H9 (cell line): ENCODE measurements around the gene RGS8. TPM values are rescaled to one million over a fixed set of nuclear protein-coding genes. Genes with fewer than 3 reads are reported as not detected.

Experiments used
- DNase-seq: peaks from one replicate; pipeline ENCODE4 v3.0.0-alpha.2; 2017
- H2AFZ ChIP-seq: one replicate; pipeline ENCODE4 v1.6.1; 2013; ENCODE audit warnings: mild to moderate bottlenecking, low read length, control low read depth, moderate library complexity
- H2AK5ac ChIP-seq: 2 replicates; pipeline ENCODE4 v1.6.1; 2013; ENCODE audit warnings: low read length, control low read depth, mixed read lengths; ENCODE audit not compliant: insufficient read length
- H2BK120ac ChIP-seq: one replicate; pipeline ENCODE4 v1.6.1; 2013; ENCODE audit warnings: low read depth, mild to moderate bottlenecking, low read length, control low read depth, inconsistent platforms; ENCODE audit not compliant: poor library complexity, severe bottlenecking
- H2BK12ac ChIP-seq: 2 replicates; pipeline ENCODE4 v1.6.1; 2013; ENCODE audit warnings: low read length, control low read depth, mixed read lengths, low read depth; ENCODE audit not compliant: insufficient read length
- H2BK15ac ChIP-seq: 2 replicates; pipeline ENCODE4 v1.6.1; 2013; ENCODE audit warnings: low read depth, low read length, control low read depth
- H2BK20ac ChIP-seq: one replicate; pipeline ENCODE4 v1.6.1; 2013; ENCODE audit warnings: low read depth, mild to moderate bottlenecking, low read length, control low read depth, inconsistent platforms; ENCODE audit not compliant: poor library complexity, severe bottlenecking
- H2BK5ac ChIP-seq: 2 replicates; pipeline ENCODE4 v1.6.1; 2013; ENCODE audit warnings: low read length, control low read depth, mixed read lengths; ENCODE audit not compliant: insufficient read length
- H3K14ac ChIP-seq: 2 replicates; pipeline ENCODE4 v1.6.1; 2013; ENCODE audit warnings: low read length, control low read depth; ENCODE audit not compliant: insufficient read depth
- H3K18ac ChIP-seq: 2 replicates; pipeline ENCODE4 v1.6.1; 2013; ENCODE audit warnings: low read depth, mild to moderate bottlenecking, mixed read lengths, low read length, control low read depth; ENCODE audit not compliant: insufficient read length
- H3K23ac ChIP-seq: 2 replicates; pipeline ENCODE4 v1.6.1; 2013; ENCODE audit warnings: low read length, control low read depth, mixed read lengths, low read depth; ENCODE audit not compliant: insufficient read length
- H3K23me2 ChIP-seq: 2 replicates; pipeline ENCODE4 v1.6.1; 2013; ENCODE audit warnings: low read depth, mild to moderate bottlenecking, mixed read lengths, low read length, control low read depth; ENCODE audit not compliant: insufficient read length, poor library complexity, severe bottlenecking
- H3K27ac ChIP-seq: 2 replicates; pipeline ENCODE4 v1.5.1; 2013; ENCODE audit warnings: low read length, control low read depth, mixed read lengths, low read depth; ENCODE audit not compliant: insufficient read length
- H3K27me3 ChIP-seq: 2 replicates; pipeline ENCODE4 v1.6.1; 2013; ENCODE audit warnings: low read length, control low read depth, inconsistent platforms; ENCODE audit not compliant: insufficient read depth
- H3K4ac ChIP-seq: 2 replicates; pipeline ENCODE4 v1.6.1; 2013; ENCODE audit warnings: low read depth, mild to moderate bottlenecking, control low read depth, inconsistent platforms, low read length, moderate library complexity
- H3K4me1 ChIP-seq: 2 replicates; pipeline ENCODE4 v1.6.1; 2013; ENCODE audit warnings: low read length, control low read depth, inconsistent platforms; ENCODE audit not compliant: insufficient read depth
- H3K4me2 ChIP-seq: 2 replicates; pipeline ENCODE4 v1.6.1; 2013; ENCODE audit warnings: low read length, control low read depth, mixed read lengths; ENCODE audit not compliant: insufficient read length, insufficient read depth
- H3K56ac ChIP-seq: 2 replicates; pipeline ENCODE4 v1.6.1; 2013; ENCODE audit warnings: low read depth, mild to moderate bottlenecking, mixed read lengths, low read length, control low read depth; ENCODE audit not compliant: insufficient read length
- H3K79me1 ChIP-seq: 2 replicates; pipeline ENCODE4 v1.6.1; 2013; ENCODE audit warnings: low read depth, mild to moderate bottlenecking, moderate library complexity, low read length, control low read depth, inconsistent platforms; ENCODE audit not compliant: insufficient read depth, poor library complexity, severe bottlenecking
- H3K79me2 ChIP-seq: 2 replicates; pipeline ENCODE4 v1.6.1; 2013; ENCODE audit warnings: low read length, control low read depth, inconsistent platforms; ENCODE audit not compliant: insufficient read depth
- H3K9ac ChIP-seq: 2 replicates; pipeline ENCODE4 v1.6.1; 2013; ENCODE audit warnings: low read length, control low read depth, mixed read lengths; ENCODE audit not compliant: insufficient read length; ENCODE audit errors: extremely low read depth
- H3K9me3 ChIP-seq: one replicate; pipeline ENCODE4 v1.6.1; 2013; ENCODE audit warnings: low read depth, low read length, inconsistent platforms; ENCODE audit not compliant: control insufficient read depth
- H3T11ph ChIP-seq: one replicate; pipeline ENCODE4 v1.6.1; 2013; ENCODE audit warnings: mild to moderate bottlenecking, low read length, control low read depth, inconsistent platforms
- H4K20me1 ChIP-seq: one replicate; pipeline ENCODE4 v1.6.1; 2013; ENCODE audit not compliant: control insufficient read depth, insufficient read length, insufficient read depth
- H4K5ac ChIP-seq: 2 replicates; pipeline ENCODE4 v1.6.1; 2013; ENCODE audit warnings: low read depth, mild to moderate bottlenecking, mixed read lengths, low read length, control low read depth; ENCODE audit not compliant: insufficient read length
- H4K8ac ChIP-seq: replicated peaks from 2 replicates; pipeline ENCODE4 v1.6.1; 2013; ENCODE audit warnings: low read length, control low read depth, mixed read lengths, low read depth; ENCODE audit not compliant: insufficient read length
- H4K91ac ChIP-seq: 2 replicates; pipeline ENCODE4 v1.6.1; 2013; ENCODE audit warnings: low read depth, mild to moderate bottlenecking, moderate library complexity, mixed read lengths, low read length, control low read depth; ENCODE audit not compliant: insufficient read length
- H3K27ac Mint-ChIP-seq, 3 experiments: 2 replicates in 2 of 3; 3 replicates in 1 of 3; pipeline ENCODE4 v1.8.0; 2020 to 2021; ENCODE audit warnings: mixed read lengths in 3 of 3, mild to moderate bottlenecking in 1 of 3, moderate library complexity in 1 of 3
- H3K27me3 Mint-ChIP-seq: 2 replicates; pipeline ENCODE4 v1.8.0; 2021; ENCODE audit warnings: low read depth, mild to moderate bottlenecking, moderate library complexity, mixed read lengths
- H3K36me3 Mint-ChIP-seq, 3 experiments: 2 replicates in 2 of 3; 3 replicates in 1 of 3; pipeline ENCODE4 v1.8.0; 2020 to 2021; ENCODE audit warnings: low read depth in 3 of 3, mixed read lengths in 3 of 3; ENCODE audit not compliant: insufficient read depth in 1 of 3
- H3K4me1 Mint-ChIP-seq, 2 experiments: 2 replicates each; pipeline ENCODE4 v1.8.0; 2020; ENCODE audit warnings: mixed read lengths in 2 of 2
- H3K4me3 Mint-ChIP-seq, 2 experiments: 2 replicates in 1 of 2; 3 replicates in 1 of 2; pipeline ENCODE4 v1.8.0; 2020 to 2021; ENCODE audit warnings: mild to moderate bottlenecking in 2 of 2, mixed read lengths in 2 of 2, moderate library complexity in 1 of 2
- H3K9me3 Mint-ChIP-seq, 2 experiments: 2 replicates in 1 of 2; 3 replicates in 1 of 2; pipeline ENCODE4 v1.8.0; 2020; ENCODE audit warnings: mild to moderate bottlenecking in 2 of 2, mixed read lengths in 2 of 2, moderate library complexity in 1 of 2
- CTCF ChIP-seq: fragments of 200-600 bp; sonication (generic); conservative IDR thresholded peaks from 3 replicates; pipeline ENCODE4 v1.8.0; 2021; ENCODE audit warnings: antibody characterized with exemption, mild to moderate bottlenecking
- whole genome bisulfite sequencing: extraction: QIAGEN DNeasy Blood & Tissue Kit; methylation state at CpG from one replicate; pipeline ENCODE4 v1.1.7; 2013; ENCODE audit warnings: missing lambda C conversion rate, low lambda C conversion rate, mixed read lengths; ENCODE audit not compliant: insufficient read length; ENCODE audit errors: extremely low coverage; 5-methylcytosine and 5-hydroxymethylcytosine counted together
- total RNA-seq: library from RNA; stranded (reverse); gene quantifications from 2 replicates; pipeline ENCODE4 v1.2.1, GENCODE V29; 2021

RGS8 gene
- total RNA-seq, 1 experiment from 2014 or later = not detected

- H3K18ac ChIP-seq = no peak overlapping the region
- H3K9me3 ChIP-seq = no peaks in the 10 kb centered on the region
- no peak overlapping the region for H2BK12ac ChIP-seq
- no peak overlapping the region for H4K91ac ChIP-seq
- no peak for DNase-seq
- no CpG with 5 or more reads among the region's 3 CpGs for WGBS
- H3K9ac ChIP-seq = no peak overlapping the region
- H2BK5ac ChIP-seq = no peak overlapping the region
- no peak for TF ChIP-seq CTCF
- H3T11ph ChIP-seq = no peak overlapping the region
- no peak overlapping the region for H2BK120ac ChIP-seq
- no peak overlapping the region for H3K14ac ChIP-seq
- H2AFZ ChIP-seq = no peak overlapping the region
- Mint-ChIP-seq H3K36me3 (no peaks in the 10 kb centered on the region), H3K9me3 (no peaks in the 10 kb centered on the region), H3K27me3 (peaks cover 2% of the 10 kb centered on the region; the same call in 1 of the 2 replicates), H3K4me3 (no peak overlapping the region), H3K27ac (no peak overlapping the region), H3K4me1 (peaks cover 8 to 9% of the 10 kb centered on the region in 2 experiments)
- no peaks in the 10 kb centered on the region for H3K27me3 ChIP-seq
- no peak overlapping the region for H2BK15ac ChIP-seq
- H3K56ac ChIP-seq = no peak overlapping the region
- H3K27ac ChIP-seq = no peak overlapping the region
- no peak overlapping the region for H2BK20ac ChIP-seq
- H2AK5ac ChIP-seq = no peak overlapping the region
- no peak overlapping the region for H4K5ac ChIP-seq
- H3K79me1 ChIP-seq = no peaks in the 10 kb centered on the region
- H3K79me2 ChIP-seq = no peaks in the 10 kb centered on the region
- H3K4me2 ChIP-seq = no peak overlapping the region
- H4K20me1 ChIP-seq = no peaks in the 10 kb centered on the region
- no peaks in the 10 kb centered on the region for H3K4me1 ChIP-seq
- no peak overlapping the region for H3K23ac ChIP-seq
- no peak overlapping the region for H4K8ac ChIP-seq
- H3K4ac ChIP-seq = no peak overlapping the region
- no peaks in the 10 kb centered on the region for H3K23me2 ChIP-seq
Observed at GRCh38 chr1:182713939-182714338, 29.6 kb upstream of the RGS8 start.
